HG03354 (cell line): ENCODE data around the gene C11orf21.

Experiments used
- ATAC-seq: cut with Tn5 transposase; IDR thresholded peaks from one replicate; pipeline ENCODE4 v1.9.1; 2021; ENCODE audit warnings: mild to moderate bottlenecking; ENCODE audit not compliant: unreplicated experiment, poor library complexity, severe bottlenecking

C11orf21 gene

DNA sequence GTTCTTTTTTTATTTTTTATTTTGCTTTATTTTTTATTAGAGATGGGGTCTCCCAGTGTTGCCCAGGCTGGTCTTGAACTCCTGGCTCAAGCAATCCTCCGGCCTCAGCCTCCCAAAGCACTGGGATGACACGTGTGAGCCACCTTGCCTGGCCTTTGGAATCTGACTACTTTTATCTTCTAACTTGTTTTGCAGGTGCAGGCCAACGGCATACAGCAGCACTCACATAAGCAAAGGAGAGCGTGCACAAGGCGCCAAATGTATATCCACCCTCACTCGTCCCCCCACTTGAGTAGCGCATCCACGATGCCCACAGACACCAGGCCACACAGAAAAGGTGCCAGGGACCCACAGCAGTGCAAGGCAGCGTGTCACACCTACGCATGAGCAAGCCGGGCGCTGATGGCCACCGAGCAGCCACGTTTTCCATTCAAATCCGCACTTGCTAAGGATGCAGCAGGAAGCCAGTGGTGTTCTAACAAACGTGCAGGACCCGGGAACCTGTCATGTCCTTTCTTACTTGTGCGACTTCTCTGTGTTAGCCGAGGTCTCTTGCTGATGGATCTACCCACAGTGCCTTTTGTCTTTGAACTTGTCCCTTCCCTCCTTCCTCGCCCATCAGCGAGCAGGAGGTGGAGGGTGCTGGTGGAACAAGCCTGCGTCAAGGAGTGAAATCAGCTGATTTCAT is 37.2 kb downstream of the C11orf21 start:
- ATAC-seq = no peak

DNA sequence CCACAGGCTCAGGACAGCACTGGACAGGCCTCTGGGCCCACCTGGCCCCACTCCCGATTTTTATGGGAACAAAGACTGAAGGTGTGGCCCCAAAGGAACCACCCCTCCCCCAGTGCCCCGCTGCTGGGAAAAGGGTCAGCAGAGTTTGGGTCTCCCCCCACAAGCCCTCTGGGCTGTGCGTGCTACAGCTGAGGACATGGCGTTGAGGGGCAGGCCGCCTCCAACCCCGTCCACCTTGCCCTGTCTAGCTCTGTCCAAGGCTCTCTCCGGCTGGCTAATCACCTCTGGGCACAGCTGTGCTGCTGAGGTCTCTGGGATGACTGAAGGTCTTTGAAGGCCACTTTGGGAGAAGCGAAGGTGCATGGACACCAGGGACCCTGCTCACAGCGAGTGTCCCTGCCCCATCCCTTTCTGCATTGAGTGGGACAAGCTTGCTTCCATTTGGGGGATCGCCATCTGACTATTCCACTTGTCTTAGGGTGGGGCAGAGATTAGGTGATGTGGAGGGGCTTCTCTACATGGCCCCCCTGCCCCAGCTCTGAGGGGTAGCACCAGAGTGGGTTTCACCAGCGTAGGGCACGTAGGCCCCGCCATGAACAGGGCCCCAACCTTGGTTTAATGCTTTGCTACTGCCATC is 37.9 kb downstream of the C11orf21 start:
- no peak for ATAC-seq

DNA sequence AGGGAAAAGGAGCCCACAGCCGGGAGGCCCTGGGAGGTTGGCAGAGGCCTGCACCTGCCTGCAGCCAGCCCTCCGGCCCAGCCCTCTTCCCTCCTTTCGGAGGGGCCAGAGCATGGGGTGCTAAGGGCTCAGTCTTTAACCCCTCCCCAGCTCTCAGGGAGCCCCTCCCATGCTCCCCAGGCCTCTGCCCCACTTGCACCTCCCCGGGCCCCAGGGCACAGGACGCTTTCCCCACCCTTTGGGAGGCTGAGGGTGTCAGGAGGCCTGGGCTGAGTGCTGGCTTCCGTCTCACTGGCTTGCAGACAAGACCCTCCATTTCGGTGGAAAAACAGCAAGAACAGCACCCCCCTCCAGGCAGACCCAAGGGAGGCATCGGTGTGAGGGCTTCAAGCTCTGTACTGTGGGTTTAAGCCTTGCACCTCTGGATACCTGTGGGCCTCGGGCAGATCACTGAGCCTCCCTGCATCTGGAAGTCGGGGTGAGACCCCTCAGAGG is 38.6 kb downstream of the C11orf21 start:
- ATAC-seq = no peak

DNA sequence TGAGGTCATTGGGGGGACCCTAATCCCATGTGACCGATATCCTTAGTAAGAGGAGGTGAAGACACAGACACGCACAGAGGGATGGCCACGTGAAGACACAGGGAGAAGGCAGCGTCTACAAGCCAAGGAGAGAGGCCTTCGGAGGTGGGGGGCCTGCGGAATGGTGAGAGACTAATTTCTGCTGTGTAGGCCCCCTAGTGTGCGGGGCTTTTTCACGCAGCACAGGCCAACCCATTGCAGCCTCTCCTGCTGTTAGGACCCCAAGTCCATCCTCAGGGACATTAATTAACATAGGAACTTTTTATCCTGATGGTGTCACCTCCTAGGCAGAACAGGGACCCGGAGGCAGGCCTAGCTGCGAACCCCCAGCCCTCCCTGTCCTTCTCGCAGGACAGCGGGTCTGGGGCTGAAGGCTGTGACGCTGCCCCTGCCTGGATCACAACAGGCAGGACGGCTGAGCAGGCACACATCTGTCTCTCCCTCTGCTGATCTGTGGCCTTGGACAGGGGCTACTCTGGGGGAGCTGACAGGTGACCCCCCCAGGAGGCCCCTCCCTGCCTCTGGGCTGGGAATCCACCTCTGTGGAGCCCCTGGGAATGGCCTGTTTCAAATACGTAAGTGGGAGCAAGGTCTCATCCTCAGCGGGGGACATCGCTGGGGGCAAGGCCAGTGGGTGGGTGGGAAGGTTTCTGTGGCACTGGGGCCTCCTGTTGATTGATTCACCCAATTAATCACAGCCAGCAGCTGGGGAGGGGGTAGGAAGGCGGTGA is 39.2 kb downstream of the C11orf21 start:
- no peak for ATAC-seq

DNA sequence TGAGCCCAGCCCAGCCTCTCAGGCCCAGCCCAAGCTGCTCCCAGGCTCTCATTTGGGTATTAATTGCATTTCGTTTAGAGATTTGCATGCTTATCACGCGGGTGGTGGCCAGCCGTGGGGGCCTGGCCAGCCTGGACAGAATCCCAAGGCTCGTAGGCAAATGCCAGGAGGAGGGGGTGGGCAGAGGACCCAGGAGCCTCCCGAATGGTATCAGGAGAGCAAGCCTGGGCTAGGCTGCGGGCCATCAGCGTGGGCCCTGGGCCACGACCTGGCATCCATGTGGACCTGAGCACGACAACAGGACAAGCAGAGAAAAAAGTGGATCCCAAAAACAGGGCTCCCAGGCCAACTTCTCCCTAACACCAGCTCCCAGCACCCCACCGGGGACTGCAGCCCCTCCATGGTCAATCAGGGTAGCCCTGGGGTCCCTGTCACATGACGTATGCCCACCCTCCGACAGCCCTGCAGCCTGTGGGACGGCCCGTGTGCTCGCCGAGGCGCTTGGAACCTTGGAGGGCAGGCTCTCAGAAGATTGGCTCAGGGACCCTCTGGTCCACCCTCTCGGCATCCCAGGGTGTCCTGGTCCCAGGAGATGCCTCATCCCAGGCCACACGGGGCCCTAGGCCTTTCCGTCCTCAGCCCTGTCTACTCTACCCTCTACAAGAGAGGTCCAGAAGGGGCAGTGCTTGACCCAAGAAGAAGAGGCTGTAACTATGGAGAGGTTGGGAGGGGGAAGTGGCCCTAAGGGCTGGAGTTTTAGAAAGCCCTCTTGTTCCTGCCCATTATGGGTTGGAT is 40.1 kb downstream of the C11orf21 start:
- ATAC-seq = no peak

DNA sequence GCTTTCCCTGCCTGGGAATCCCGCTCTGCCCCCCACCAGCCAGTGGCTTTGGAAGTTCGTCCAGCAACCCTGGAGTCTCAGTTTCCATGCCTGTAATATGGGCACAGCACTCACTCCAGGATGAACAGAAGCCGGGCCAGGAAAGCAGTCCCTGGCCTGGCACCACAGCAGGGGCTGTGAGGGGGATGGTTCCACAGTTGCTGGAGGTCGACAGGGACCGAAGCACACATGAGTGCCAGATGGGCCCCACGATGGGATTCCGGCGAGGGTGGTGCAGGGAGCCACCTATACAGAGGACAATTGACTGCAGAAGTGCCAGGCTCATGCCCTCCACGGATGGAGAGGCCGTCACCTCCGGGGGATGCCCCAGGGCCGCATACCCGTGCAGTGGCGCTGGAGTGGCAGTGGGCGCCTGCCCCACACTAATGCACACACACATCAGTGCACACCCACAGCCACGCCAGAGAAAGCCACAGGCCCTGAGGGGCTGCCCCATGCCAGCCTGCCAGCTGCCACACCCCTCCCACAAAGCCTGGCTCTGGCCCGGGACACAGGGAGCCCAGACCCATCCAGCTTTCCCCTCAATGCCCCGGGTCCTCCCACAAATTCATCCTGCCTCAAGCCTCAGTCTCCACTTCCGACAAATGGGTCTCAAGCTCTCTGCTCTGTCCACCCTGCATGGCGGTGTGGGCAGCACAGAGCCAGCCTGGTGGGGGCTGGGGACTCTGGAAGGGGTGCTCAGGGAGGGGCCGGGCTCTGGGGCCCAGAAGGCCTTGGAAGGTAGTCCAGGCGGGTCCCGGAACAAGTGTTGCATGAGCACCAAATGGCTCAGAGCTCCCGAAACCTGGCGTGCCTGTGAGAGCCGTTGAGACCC is 41.0 kb downstream of the C11orf21 start:
- no peak for ATAC-seq

DNA sequence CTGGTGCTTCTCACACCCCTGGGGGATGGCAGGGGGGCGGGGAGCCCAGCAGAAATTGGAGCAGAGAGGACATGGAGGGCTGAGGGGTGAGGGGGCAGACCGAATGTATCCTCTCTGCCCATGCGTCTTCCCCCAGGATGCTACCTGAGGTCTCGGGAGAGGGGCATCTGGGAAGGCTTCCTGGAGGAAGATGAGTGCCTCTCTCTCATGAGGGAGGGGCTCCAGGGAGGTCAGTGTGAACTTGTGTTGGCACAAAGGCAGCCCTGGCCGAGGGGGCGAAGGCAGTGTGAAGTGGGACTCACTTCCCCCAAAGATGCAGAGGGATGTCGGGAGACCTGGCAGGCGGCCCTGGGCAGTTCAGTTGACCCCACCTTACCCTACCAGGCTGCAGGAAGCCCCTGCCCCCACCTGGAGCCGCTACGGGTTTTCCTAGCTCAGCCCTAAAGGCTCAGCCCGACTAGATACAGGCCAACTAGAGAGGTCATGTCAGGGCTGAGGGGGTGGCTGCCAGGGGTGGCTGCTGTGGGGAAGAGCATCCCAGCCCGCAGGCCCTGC is 41.7 kb downstream of the C11orf21 start:
- no peak for ATAC-seq

DNA sequence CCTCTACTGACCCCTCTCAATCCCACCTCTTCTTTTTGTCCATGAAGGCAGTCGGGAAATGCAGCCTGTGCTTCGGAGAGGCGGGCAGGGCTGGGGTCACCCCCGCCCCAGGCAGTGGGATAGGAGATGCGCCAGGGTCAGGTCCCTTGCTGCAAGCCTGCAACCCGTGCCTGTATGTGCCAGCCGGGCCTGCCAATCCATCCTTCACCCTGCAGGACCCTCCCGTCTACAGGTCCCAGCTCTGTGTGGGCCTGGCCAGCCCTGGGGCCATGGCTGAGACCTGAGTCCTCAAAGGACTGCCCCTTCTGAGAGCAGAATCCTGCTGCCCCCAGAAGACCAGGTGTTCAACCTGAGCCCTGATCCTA is 42.3 kb downstream of the C11orf21 start:
- no peak for ATAC-seq

DNA sequence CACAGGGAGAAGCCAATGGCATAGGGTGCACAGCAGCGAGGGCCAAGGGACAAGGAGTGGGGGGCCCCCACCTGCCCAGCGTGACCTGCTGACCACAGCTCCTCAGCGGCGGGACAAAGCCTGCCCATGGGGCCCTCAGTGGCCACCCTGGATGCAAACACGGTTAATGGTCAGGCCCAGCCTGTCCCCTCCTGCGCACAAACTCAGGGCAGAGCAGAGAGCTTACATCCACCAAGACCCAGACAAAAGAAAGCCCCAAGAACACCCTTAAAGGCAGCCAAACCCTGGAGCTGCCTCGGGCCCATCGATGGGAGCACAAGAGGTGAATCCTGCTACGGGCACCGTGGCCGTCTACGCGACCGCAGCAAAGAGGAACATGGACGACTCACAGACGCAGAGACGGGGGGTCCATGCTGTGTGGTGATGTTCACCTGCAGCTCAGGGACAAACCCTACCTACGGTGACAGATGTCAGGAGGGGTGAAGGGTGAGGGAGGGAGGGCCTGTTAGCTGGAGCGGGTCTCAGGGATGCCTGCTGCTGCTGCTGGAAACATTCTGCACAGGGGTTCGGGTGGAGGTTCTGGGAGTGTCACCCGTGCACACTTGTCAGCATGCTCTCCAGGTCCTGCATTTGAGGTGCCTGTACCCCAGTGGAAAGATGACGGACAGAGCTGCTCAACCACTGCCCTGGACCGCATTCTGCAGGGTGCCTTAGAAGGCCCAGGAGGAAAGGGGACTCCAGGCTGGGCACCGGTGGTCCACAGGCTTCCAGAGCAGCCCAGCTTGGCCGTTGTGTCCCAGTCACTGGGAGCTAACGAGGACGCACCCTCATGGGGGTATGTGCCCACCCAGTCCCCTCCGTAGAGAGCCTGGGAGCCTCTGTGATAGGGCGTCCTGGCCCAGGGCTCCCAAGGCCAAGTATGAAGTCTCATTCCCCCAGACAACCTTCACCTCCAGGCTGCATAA is 42.9 kb downstream of the C11orf21 start:
- ATAC-seq = no peak

DNA sequence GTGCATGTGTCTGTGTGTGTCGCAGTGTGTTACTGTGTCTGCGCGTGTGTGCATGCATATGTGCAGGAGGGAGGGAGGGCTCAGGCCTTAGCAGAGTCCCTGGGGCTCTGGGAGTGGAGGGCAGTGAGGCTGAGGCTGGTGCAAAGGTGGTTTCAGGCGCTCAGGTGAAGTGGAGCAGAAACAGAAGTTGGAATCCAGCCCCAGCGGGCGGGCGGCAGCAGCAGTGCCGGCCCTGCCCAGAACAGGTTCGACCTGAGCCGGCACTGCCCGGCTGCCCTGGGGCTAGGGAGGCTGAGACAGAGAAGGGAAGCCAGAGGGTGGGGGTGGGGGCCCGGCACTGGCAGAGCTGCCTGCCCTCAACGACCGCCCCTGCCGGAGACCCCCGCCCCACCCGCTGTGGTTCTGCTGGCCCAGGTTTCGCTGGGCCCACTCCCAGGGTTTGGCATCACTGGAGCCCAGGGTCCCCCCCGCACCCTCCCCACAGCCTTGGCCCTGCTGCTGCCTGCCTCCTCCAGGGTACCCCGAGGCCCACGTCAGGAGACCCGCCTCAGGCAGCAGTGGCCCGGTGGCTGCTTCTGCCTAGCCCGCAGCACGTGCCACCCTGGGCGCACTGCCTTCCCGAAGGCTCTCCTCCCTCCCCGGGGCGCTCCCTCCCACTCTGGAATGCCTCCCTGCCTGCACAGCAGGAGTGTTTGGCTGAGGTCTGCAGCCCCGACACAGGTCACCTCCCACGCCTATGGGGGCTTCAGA is 44.6 kb downstream of the C11orf21 start:
- ATAC-seq = no peak

DNA sequence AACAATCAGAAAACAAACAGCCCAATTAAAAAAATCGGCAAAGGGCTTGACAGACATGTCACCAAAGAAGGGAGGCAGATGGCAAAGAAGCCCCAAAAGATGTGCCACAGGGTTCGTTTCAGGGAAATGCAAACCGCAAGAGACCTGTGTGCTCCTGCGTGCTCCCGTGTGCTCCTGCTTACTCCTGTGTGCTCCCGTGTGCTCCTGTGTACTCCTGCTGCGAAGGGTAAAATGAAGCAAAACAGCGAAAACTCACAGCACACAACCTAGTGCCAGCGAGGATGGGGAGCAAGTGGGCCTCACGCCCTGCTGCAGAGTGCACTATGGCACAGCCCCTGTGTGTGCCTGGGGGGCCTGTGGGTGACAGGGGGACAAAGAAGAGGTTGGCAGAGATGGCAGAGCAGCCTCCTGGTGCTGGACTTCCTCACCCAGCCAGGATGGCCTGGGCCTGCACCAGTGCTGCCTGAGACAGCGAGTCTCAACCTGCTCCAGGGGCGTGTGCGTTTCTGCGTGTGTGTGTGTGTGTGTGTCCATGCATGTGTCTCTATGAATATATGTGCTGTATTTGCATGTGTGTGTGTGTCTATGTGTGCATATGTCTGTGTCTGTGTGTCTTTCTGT is 45.3 kb downstream of the C11orf21 start:
- no peak for ATAC-seq

DNA sequence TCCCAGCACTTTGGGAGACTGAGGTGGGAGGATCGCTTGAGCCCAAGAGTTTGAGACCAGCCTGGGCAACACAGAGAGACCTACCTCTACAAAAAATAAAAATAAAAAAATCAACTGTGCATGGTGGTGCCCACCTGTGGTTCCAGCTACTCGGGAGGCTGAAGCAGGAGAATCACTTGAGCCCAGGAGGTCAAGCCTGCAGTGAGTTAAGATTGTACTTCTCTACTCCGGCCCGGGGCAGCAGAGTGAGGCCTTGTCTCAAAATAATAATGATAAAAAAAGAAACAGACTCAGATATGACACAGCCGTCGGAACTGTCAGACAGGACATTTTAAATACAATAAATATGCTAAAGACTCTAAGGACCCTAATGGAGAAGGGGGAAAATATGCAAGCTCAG is 49.7 kb downstream of the C11orf21 start:
- no peak for ATAC-seq

DNA sequence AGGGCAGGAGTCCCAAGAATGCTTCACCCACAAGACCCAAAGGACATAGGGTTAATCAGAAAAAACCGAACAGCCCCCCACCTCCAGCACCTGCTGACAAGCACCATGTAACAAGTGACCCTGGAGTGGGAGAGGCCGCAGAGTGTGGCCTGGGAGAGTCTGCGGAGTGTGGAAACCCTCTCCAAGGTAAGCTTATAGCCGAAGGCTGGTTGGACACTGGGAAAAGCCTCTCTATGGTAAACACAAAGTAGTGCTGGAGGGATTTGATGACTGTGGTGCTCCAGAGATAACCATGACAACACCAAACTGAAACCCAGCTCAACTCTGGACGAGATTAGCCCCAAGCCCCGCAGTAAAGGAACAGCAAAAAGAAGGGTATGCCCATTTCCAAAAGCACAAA is 50.6 kb downstream of the C11orf21 start:
- ATAC-seq = no peak

DNA sequence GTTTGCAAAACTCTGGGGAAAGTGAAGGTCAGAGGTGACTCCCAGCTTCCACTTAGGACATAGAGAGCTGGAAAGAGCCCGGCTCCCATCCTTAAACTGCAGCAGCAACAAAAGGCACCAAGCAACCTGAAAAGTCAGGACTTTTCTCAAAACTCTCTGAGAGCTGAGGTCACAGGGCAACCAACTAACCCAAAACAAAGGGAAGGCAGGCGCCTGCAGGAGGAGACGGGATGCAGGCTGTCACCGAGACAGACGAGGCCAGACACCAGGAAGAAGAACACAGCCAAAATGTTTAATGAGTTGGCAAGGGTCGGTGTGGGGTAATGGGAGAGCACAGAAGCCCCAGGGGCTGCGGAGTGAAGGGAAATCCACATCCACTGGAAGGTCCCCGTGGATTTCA is 51.2 kb downstream of the C11orf21 start:
- no peak for ATAC-seq

DNA sequence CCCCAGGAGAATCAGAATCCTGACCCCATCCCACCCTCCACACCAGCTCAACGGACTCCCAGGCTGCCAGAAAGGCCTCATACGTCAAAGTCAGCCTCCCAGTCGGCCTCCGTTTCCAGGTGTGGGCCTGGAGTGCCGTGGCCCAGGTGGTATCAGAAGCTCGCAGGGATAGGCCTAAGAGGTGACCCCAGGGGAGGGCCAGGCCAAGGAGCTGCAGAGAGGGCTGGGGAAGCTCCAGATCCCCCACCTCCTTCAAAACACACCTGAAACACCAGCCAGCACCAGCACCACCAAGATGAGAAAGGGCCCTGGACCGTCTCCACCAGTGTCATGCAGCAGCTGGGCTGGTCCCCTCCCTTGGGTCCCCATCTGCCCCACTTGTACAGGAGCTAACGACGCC is 51.7 kb downstream of the C11orf21 start:
- no peak for ATAC-seq

DNA sequence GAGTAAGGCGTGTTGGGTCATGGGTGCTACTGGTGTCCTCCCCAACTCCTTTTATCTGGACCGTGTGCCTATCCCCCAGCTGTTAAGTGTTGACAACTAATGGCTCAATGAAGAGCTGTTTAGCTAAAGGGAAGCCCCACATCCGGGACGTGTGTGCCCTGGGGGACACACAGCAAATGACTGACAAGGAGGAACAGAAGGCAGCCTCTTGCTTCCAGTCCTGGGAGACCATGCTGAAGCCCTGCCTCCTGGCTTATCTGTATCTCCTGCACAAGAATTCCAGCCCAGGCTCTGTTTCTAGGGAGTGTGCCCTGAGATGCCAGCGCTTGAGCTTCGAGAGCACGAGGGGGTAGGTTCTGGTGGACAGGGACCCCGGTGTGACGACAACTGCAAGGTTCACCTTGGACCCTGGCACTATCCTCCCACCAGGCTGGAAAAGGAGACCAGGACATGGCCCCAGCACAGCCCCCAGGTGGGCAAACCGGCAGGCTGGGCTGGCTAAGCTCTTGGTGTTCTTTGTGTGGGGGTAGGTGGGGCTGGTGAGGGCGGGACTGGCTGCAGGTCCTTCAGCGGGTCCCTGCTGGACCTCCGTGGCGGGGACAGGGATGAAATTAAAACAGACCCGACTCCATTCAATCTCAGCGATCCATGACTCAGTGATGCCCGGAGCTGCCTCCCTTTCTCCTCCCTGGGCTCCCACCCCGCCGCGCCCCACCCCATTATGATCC is 52.4 kb downstream of the C11orf21 start:
- no peak for ATAC-seq
